GM18517 (cell line): ENCODE results near the gene GAS7.
"Not testable (repeated sequence)": the region's sequence is repeated elsewhere in the genome, so short reads cannot be mapped to it uniquely, and the experiment has no call there.

Experiments used
- ATAC-seq: cut with Tn5 transposase; IDR thresholded peaks from one replicate; pipeline ENCODE4 v1.9.1; 2021; ENCODE audit warnings: mild to moderate bottlenecking, moderate library complexity; ENCODE audit not compliant: unreplicated experiment

Gene GAS7

DNA sequence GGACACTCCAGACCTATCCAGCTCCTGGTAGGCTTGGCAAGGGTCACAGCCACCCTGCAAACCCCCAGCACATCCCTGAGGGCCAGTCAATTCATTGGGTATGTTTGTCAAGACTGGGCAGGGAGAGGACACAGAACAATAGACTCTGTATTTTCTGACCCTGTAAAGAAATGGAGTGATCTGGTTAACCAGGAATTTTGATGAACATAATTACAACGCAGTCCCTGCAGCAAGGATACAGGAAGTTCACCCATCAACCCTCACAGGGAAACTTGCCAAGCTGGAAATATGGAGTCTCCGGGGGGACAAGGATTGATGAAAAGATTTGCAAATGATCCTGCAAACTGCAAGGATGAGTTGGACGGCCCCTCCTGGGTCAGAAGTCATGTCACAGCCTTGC is 167.3 kb downstream of the GAS7 start:
- no peak for ATAC-seq

DNA sequence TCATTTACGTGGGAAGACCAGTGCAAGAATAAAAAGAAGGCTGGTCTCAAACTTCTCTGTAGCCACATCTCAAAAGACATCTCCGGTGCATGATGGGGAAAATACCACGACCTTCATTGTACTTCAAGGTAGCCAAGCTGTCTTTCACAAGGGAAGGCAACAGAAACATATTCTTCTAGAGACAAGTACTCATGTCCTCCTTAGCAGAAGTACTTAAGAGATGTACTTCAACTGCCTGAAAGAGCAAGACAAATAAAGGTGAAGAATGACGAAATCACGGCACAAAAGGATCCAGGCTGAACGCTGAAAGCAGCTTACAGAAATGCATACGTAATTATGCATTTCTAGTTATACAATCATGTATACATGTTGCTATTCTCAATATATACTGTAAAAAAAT is 169.3 kb downstream of the GAS7 start:
- no peak for ATAC-seq

DNA sequence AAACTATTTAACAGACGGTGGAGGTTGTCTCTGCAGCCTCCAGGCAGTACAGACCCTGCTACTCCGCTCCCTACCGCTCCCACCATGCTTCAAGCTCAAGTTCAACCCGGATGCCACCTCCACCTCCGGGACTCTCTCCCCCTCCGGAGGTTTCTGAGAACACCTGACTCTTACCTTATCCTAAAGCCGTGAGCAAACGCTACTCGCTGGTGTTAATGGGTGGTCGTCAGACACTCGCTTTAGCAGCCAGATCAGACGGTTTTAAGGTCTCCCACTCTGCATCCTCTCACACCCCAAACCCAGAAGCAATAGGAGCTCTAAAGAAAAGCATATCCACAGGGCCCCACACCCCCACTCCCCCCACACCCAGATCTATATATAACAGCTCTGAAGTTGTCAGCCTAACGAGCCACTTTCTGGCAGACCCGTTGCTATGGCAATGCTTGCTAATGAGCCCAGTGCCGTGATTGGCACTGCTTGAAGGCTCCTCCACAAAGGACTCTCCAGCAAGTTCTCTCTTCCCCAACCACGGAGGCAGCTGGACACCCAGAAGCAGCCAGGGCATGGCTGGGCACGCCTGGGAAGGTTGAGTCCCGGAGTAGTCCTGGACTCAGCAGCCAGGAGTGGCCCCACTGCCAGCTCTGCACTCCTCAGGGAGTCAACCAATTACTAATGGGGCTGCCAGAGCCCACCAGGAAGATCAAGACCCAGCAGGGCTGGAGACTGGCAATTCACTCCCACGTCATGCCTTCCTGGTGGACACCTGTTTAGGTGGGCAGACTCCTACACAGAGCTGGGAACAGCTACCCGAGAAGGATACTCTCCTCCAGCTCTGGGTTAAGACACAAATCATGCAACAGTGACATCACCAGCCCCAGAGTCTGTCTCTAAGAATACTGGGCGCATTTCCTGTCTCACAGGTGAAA is 172.2 kb downstream of the GAS7 start:
- ATAC-seq = no peak

- no peak for ATAC-seq
Measured at GRCh38 chr17:10025224-10025623, 173.2 kb downstream of the GAS7 start.

GRCh38 chr17:10022416-10022815 is 176.0 kb downstream of the GAS7 start:
- no peak for ATAC-seq

DNA sequence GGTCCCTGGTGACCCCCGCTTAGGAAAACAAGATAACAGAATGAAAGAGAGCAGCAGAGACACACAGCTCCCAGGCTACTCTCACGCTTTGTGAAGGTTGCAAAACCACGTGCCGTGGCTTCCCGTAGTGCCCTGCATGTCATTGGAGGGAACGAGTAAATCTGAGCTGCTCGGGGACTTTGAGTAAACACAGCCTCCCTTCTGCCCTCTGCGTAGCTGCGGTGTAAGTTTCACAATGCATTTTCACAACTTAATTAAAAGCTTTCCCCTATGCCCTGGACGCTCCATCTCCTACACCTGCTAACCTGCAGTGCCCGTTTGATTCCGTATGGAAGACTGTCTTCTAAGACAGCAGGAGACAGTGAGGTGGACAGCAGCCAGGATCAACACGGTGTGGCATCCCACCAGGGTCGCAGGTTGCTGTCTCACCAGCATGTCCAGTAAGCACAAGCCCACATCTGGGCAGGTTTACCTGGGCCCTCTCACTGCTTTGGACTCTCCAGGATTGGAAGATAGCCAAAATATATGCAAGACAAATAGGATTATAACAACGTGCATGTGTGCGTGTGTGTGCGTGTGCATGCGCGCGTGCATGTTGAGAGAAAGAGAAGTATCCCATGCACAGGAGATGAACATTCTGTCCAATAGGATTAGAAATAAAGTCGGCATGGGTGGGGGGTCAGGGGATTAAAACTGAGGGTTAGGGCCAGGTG is 177.0 kb downstream of the GAS7 start:
- no peak for ATAC-seq

- ATAC-seq = no peak
Measured at GRCh38 chr17:10019941-10020451, 178.4 kb downstream of the GAS7 start.

DNA sequence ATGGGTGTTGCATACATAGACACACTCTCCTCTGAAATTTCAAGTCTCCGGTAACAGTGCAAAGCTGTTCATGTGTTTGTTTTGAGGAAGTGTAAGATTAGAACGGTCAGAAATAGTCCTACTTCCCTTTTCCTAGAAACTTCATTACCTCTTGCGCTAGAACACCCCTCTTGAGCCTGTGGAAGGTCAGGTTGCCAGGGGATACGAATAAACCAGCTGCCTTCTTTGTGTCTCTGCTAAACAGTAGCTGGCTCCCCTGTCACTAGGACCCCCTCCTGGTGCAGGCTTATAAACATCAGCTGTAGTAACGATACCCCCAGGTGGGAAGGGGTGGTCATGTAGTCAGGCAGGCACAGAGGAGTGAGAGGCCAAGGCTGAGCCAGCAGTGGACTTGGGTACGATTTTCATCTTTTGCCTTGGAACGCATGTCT is 179.9 kb downstream of the GAS7 start:
- peak; percentile 58 for ATAC-seq

GRCh38 chr17:10016958-10017570 is 181.3 kb downstream of the GAS7 start:
- ATAC-seq = not testable (repeated sequence)

DNA sequence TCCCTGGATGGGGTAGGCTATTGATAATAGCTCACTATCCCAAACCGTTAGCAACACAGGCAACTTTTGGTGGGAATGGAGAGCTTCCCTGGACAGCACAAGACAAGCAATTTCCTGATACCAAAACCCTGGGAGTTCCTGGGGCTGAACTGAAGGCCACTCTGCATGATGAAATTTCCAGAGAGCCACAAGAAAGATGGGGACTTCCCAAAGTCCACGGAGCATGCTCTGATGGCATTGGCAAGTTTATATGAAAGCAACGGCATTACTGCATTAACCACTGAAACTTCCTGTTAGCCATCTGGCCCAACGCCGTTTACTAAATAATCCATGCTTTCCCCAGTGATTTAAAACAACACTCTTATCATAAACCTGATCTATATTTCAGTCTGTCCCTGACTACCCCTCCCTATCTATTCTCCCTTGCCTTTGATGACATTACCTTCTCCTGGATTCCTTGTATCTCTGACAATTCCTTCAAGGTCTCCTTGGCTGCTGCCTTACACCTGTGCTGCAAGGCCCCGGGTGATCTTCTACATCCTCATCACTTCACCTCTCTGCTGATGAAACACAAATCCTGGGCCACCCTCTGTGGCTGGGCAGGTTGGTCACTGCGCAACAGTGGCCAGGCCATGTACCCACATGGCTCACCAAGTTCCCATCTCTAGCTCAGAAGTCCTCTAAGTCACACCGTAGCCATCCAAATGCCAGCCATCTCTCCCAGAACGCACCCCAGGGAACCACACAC is 184.9 kb downstream of the GAS7 start:
- ATAC-seq = peak; percentile 80

GRCh38 chr17:10010752-10011151 is 187.7 kb downstream of the GAS7 start:
- no peak for ATAC-seq

- no peak for ATAC-seq
Measured at GRCh38 chr17:10003705-10004104, 194.7 kb downstream of the GAS7 start.

DNA sequence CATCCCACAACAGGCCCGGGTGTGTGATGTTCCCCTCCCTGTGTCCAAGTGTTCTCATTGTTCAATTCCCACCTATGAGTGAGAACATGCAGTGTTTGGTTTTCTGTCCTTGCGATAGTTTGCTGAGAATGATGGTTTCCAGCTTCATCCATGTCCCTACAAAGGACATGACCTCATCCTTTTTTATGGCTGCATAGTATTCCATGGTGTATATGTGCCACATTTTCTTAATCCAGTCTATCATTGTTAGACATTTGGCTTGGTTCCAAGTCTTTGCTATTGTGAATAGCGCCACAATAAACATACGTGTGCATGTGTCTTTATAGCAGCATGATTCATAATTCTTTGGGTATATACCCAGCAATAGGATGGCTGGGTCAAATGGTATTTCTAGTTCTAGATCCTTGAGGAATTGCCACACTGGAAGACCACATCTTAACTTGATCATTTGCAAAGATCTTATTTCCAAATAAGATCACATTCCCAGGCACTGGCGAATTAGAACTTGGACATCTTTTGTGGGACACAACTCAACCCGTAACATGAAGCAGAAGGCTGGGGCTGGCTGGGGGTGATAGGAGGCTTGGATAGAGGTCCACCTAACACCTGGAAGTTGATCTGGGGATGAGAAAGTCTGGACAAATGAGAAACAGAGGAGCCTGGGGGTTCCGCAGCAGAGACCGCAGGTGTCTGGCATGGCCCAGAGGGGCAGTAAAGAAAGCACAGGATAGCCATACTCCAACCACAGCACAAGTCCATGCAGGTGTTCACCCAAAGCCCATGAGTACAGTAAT is 195.6 kb downstream of the GAS7 start:
- ATAC-seq = not testable (repeated sequence)

DNA sequence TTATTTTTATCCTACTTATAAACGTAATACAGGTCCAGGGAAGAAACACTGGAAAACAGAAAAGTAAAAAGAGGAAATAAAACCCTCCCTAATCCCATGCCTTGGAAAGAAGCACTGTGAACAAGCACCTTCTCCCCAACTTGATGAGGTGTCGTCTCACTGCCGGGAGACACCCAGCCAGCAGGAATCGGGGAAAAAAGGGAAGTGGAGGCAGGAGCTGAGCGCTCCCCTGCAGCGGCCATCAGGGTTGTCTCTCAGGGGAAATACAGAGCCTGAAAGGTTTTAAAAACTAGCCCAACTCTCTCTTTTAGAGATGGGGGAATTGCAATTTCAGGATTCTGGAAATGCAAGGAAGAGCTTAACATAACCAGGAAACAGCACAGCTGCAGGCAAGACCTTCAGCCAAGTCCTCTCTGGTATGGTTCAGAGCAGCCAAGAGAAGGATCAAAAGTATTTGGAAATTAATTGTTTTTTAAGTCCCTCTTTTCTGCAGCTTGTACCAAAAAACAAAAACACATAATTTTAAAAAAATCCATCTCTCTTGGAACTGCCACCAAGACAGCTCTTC is 197.0 kb downstream of the GAS7 start:
- no peak for ATAC-seq

DNA sequence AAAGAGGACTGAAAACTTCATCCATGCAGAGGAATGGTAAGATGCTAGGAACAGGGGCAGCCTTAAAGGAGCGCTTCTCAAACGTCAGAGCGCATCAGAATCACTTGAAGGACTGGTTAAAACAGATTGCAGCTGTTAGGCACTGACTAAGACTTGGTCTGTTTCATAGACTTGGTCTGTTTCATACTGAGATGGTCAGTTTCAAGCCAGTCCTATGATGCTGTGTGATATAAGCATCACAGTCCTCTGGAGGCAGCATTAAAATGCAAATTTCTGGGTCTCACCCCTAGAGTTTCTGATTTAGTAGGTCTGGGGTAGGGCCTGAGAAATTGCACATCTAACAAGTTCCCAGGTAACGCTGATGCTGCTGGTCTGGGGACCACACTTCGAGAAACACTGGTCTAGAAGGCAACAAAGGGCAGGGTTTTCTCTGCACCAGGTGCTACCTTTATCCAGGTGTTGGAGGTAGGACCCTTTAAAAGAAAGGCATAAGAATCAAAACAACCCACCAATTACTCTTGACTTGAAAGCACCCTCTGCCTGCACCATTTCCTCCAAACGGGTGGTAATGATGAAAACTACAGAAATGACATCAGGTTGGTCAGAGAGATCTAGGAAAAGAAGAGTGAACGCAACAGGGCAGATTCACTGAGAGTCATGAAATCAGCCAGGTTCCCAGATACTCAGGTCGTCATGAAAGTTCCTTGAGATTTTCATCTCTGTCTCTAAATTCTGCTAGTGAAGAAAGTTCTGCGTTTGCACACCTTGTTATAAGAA is 198.3 kb downstream of the GAS7 start:
- no peak for ATAC-seq

- no peak for ATAC-seq
Measured at GRCh38 chr17:9998060-9998459, 200.3 kb downstream of the GAS7 start.

- ATAC-seq = no peak
Measured at GRCh38 chr17:9994761-9995160, 203.6 kb downstream of the GAS7 start.

- ATAC-seq = no peak
Measured at GRCh38 chr17:9991796-9992195, 206.6 kb downstream of the GAS7 start.

GRCh38 chr17:9991351-9991750 is 207.1 kb downstream of the GAS7 start:
- ATAC-seq = no peak
